CD4-positive, alpha-beta T cell treated with Interferon alpha-2 for 1 hour (primary cell): ENCODE measurements around the gene FLOT1.

ENCODE experiments used
- DNase-seq, 2 donors: peaks; one replicate each; pipeline ENCODE4 v3.0.0-alpha.2; 2020 to 2022

The FLOT1 gene

GRCh38 chr6:30689985-30690384, 52.5 kb downstream of the FLOT1 start:
- no peak for DNase-seq

GRCh38 chr6:30689022-30689865, 53.2 kb downstream of the FLOT1 start:
- no peak for DNase-seq

- DNase-seq: peak in 1 of 2 donors; percentile 44
Measured at GRCh38 chr6:30688569-30688968, 53.9 kb downstream of the FLOT1 start.

GRCh38 chr6:30687659-30688431, 54.6 kb downstream of the FLOT1 start:
- DNase-seq: no peak

GRCh38 chr6:30686908-30687658, 55.4 kb downstream of the FLOT1 start:
- DNase-seq: peak; percentile 83 to 86

- DNase-seq: peak; percentile 84 to 87
Measured at GRCh38 chr6:30686009-30686907, 56.2 kb downstream of the FLOT1 start, which contains the start of gene PPP1R18. TSS of gene PPP1R18 (minus strand) at chr6:30686645. CDS start at chr6:30686018, 627 bp downstream.

- DNase-seq: peak in 1 of 2 donors; percentile 33
Measured at GRCh38 chr6:30685157-30686008, 57.1 kb downstream of the FLOT1 start.

- peak; percentile 60 to 63 for DNase-seq
Measured at GRCh38 chr6:30684386-30685156, 57.9 kb downstream of the FLOT1 start.

- DNase-seq: no peak
Measured at GRCh38 chr6:30683980-30684338, 58.5 kb downstream of the FLOT1 start.

GRCh38 chr6:30683183-30683979, 59.1 kb downstream of the FLOT1 start:
- DNase-seq: no peak

GRCh38 chr6:30682143-30683117, 60.1 kb downstream of the FLOT1 start:
- peak; percentile 90 to 91 for DNase-seq

- DNase-seq: no peak
Measured at GRCh38 chr6:30681766-30682142, 60.7 kb downstream of the FLOT1 start.

- no peak for DNase-seq
Measured at GRCh38 chr6:30679765-30680535, 62.5 kb downstream of the FLOT1 start.

- DNase-seq: peak; percentile 89 to 93
Measured at GRCh38 chr6:30678964-30679726, 63.3 kb downstream of the FLOT1 start.
